NCI-H748 treated with DMSO at 0.1 percent for 48 hours (cell line): ENCODE measurements around the gene OR8B8.
"Not testable (repeated sequence)": the region's sequence is repeated elsewhere in the genome, so short reads cannot be mapped to it uniquely, and the experiment has no call there.

Experiments used
- DNase-seq: peaks from one replicate; lab custom pipeline; 2025; lab: John Stamatoyannopoulos, UW

Gene OR8B8

DNA sequence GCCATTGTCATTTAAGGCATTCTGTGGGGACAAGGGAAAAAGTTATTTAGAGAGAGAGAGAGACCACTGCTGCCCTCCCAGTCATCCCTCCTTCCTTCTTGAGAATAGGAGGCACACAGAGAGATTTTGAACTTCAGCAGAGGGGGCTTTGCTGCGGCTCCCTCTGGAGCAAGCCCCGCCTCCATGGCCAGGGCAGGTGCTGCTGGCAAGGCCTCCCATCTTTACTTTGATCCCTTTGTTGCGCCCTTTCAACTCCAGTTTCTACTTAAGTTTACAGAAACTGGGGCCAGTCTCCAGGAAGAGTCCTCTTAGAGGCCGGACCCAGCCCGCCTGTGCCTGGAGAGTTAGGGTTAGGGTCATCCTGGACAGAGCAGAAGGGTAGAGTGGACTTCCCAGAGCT, 4.4 kb downstream of the OR8B8 start:
- DNase-seq, result no peak

DNA sequence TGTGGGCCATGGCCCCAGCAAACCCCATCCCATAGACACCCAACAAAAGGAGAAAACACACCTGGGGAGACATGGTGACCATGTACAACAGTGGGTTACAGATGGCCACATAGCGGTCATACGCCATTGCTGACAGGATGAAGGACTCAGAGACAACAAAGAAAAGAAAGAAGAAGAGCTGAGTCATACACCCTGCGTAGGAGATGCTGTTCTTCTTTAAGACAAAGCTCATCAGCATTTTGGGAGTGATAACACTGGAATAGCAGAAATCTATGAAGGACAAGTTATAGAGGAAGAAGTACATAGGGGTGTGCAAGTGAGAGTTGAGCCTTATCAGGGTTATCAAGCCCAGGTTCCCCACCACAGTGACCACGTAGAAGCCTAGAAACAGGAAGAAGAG, 4.9 kb downstream of the OR8B8 start:
- no peak for DNase-seq

DNA sequence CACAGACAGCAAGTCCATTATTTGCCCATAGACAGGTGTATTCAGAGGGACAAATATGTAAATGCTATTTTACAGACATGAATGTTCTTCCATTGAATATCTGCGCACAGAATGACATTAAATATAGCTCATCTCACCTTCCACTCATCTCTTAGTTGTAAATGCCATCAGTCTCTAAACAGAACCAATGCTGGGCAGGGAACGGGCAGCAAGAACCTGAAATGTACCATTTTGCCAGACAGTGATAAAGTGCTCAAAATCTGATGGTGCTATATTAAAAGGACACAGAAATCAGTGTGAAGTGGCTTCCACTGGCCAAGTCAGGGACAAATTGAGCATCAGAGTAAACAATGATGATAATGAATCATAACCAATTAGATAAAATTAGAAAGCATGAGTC, 10.8 kb downstream of the OR8B8 start:
- DNase-seq, result no peak

DNA sequence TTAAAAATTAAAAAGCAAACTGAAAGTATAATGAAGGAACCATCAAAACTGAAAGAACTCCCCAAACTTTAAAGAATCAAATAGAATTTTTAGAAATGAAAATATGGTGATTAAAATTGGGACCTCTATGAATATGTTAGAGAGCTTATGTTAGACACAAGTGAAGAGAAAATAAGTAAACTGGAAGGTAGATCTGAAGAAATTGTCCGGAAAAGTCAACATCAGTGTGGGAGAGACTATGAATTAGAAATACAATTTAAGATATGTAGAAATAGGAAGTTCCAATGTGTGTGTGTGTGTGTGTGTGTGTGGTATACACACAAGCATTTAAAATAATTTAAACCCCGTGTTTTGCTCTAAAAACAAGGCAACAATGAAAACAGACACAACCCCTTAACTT, 15.9 kb downstream of the OR8B8 start:
- no peak for DNase-seq

DNA sequence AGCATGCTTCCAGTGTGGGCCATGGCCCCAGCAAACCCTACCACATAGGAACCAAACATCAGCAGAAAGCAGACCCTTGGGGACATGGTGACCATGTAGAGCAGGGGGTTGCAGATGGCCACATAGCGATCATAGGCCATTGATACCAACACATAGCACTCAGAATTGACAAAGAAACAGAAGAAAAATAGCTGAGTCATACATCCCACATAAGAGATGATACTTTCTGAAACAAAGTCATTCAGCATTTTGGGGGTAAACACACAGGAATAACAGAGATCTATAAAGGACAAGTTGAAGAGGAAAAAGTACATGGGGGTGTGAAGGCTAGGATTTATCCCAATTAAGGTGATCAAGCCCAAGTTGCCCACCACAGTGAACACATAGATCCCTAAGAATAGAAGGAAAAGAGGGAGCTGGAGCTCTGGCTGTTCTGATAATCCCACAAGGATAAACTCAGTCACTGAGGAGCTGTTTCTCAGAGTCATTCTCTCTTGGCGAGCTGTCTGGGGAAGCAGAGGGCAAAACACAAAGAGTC, 21.0 kb downstream of the OR8B8 start, which contains the start of gene OR8B4:
OR8B4 (minus strand) TSS at position 488 of the 538 bp plus-strand sequence; CDS start at position 488, 0 bp downstream.
- no peak for DNase-seq

DNA sequence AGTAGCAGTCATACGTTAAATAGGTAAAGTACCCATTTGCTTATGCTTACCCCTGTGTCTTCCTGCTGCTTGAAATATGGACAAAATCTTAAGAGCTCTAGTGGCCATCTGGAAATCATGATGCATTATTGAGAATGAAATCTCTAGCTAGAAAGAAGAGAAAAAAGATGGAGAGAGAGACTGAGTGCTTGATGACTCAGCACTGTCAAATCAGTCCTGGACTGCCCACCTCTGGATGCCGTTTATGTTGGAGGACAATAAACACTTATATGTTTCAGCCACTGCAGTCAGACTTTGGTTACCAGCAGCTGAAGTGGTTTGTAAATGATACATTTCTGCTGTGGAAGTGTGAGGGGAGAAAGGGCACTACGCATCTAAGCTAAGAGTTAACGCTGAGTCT, 24.5 kb downstream of the OR8B8 start:
- DNase-seq, result no peak

DNA sequence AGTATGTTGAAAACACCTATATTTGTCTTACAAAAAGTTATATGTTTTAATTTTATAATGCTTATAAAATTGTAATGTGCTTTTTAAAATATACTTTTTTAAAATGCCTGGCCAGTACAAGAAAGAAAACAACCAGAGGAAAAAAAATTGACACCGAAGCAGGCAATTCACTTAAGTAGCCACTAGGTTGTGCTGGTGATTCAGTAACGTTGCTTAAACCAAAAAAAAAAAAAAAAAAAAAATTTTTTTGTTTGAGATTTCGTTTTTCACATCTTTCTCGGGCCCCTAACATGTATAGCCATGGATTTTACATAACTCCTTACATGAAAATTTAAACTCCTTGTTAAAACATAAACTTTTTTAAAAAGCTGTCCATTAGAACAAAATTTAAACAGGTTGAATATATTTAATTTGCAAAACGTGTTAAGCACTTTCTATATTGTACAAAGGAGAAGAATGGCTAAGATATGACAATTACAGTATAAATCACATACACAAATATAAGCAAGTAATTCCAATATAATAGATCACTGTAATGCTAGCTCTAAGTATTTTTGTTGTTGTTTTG, 30.1 kb downstream of the OR8B8 start:
- peak; percentile 30 for DNase-seq

DNA sequence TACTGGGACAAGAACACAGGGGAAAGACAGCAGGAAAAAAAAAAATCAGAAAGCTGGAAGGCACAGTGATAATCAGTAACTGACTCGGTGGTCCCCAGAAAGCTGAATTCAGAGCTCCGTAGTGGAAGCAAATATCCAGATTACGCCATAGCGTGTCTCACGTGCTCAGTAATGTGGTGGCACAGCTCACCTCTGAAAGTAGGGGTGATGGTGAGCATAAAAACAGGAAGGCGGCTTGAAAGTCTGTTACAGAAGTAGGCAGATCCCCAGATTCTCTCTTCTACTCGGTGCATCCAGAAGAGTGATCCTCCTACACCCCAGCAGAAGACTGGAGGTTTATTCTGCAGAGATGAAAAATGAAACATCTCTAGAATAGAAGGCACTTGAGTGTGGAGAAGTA, 35.6 kb downstream of the OR8B8 start:
- no peak for DNase-seq

DNA sequence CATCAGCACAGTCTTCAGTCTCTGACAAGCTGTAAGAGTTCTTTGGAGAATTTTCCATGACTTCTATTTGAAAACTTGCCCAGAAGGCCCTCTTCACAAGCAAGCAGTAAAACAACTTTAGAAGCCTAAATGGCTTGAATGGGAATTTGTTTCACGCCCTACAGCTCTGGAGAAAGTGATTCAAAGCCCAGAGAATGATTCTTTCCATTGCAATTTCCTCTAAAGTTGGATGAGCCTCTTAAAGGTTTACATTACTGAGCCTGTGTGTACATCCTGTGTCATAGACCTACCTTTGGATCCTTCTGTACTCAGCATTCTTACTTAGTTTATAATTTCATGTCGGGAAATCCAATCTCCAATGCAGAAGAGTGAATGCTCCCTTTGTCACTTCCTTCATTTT, 39.9 kb downstream of the OR8B8 start:
- no peak for DNase-seq

DNA sequence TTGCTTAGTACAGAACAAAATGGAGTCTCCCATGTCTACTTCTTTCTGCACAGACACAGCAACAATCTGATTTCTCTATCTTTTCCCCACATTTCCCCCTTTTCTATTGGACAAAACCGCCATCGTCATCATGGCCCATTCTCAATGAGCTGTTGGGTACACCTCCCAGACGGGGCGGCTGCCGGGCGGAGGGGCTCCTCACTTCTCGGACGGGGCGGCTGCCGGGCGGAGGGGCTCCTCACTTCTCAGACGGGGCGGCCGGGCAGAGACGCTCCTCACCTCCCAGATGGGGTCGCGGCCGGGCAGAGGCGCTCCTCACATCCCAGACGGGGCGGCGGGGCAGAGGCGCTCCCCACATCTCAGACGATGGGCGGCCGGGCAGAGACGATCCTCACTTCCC, 42.3 kb downstream of the OR8B8 start:
- not testable (repeated sequence) for DNase-seq

DNA sequence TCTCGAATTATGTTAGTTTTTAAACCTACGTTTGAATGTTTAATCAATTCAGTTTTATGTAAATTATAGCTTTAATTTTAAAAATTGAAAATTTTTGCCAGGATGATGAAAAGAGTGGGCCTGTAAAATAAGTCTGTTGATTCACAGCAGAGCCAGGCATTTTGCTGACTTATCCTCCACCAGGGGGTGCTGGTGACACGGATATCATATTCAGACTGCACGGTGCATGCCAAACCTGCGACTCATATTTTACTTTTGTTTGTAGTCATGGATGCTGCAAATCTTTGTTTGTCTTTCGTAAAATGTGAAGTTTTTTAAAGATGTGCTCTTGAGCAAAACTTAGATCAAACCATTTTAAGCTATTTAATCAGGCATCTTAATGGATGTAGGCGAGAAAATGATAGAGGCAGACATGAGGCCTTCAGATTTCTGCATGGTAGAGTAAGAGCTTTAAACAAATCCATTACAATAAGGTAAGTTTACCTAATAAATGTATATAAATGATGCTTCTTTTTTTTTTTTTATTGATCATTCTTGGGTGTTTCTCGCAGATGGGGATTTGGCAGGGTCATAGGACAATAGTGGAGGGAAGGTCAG, 43.1 kb downstream of the OR8B8 start:
- DNase-seq, result no peak

DNA sequence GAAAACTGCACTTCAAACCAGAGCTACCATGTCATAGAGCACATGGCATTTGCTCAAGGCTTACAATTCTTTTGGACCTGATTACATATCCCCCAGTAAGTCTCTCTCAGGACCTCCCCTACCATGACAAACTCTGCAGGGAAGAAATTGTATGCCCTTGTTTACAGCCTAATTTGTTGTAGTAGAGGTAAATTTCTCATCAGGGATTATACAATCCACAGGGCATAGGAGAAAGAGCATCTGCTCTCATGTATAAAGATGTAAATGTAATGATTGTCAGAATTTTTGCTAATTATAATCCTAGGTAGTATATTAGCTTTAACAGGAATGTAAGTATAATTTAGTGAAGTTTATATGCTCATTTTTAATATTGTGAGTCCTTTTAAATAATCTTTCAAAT, 46.6 kb downstream of the OR8B8 start, which contains the start of gene OR8B3:
OR8B3 (minus strand) TSS at position 101 of the 400 bp plus-strand sequence. CDS start 1,673 bp downstream, outside the sequence.
- no peak for DNase-seq

DNA sequence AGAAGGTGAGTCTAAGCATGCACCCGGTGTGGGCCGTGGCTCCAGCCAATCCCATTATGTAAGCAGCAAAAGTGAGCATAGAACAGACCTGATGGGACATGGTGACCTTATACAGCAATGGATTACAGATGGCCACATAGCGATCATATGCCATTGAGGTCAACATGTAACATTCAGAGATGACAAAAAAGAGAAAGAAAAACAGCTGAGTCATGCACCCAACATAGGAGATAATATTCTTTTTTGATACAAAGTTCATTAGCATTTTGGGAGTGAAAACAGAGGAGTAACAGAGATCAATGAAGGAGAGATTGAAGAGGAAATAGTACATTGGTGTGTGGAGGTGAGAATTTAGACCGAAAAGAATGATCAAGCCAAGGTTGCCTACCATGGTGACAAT, 48.6 kb downstream of the OR8B8 start:
- not testable (repeated sequence) for DNase-seq

DNA sequence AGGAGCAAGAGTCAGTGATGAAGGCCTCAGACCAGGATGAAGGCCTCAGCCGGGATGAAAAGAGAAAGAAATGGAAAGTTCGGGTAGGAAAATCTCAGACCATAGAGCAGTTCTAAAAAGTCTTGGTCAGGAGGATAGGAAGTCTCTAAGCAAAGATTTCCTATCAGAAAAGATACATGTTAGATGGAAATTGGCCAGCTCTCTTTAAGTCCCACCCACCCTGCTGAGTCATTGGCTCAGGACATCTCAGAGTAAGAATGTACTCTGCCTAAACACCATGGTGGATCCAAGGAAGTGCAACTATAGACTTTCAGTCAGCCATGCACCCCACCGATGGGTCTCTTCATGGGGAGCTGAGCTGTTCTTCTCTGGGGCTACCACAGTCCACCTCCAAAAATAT, 51.1 kb downstream of the OR8B8 start:
- no peak for DNase-seq
